H9 (cell line): ENCODE measurements around the gene SP6. TPM values are rescaled to one million over a fixed set of nuclear protein-coding genes. Genes with fewer than 3 reads are reported as not detected.

Experiments used
- DNase-seq: peaks from one replicate; pipeline ENCODE4 v3.0.0-alpha.2; 2017
- H2AFZ ChIP-seq: one replicate; pipeline ENCODE4 v1.6.1; 2013; ENCODE audit warnings: mild to moderate bottlenecking, low read length, control low read depth, moderate library complexity
- H2AK5ac ChIP-seq: 2 replicates; pipeline ENCODE4 v1.6.1; 2013; ENCODE audit warnings: low read length, control low read depth, mixed read lengths; ENCODE audit not compliant: insufficient read length
- H2BK120ac ChIP-seq: one replicate; pipeline ENCODE4 v1.6.1; 2013; ENCODE audit warnings: low read depth, mild to moderate bottlenecking, low read length, control low read depth, inconsistent platforms; ENCODE audit not compliant: poor library complexity, severe bottlenecking
- H2BK12ac ChIP-seq: 2 replicates; pipeline ENCODE4 v1.6.1; 2013; ENCODE audit warnings: low read length, control low read depth, mixed read lengths, low read depth; ENCODE audit not compliant: insufficient read length
- H2BK15ac ChIP-seq: 2 replicates; pipeline ENCODE4 v1.6.1; 2013; ENCODE audit warnings: low read depth, low read length, control low read depth
- H2BK20ac ChIP-seq: one replicate; pipeline ENCODE4 v1.6.1; 2013; ENCODE audit warnings: low read depth, mild to moderate bottlenecking, low read length, control low read depth, inconsistent platforms; ENCODE audit not compliant: poor library complexity, severe bottlenecking
- H2BK5ac ChIP-seq: 2 replicates; pipeline ENCODE4 v1.6.1; 2013; ENCODE audit warnings: low read length, control low read depth, mixed read lengths; ENCODE audit not compliant: insufficient read length
- H3K14ac ChIP-seq: 2 replicates; pipeline ENCODE4 v1.6.1; 2013; ENCODE audit warnings: low read length, control low read depth; ENCODE audit not compliant: insufficient read depth
- H3K18ac ChIP-seq: 2 replicates; pipeline ENCODE4 v1.6.1; 2013; ENCODE audit warnings: low read depth, mild to moderate bottlenecking, mixed read lengths, low read length, control low read depth; ENCODE audit not compliant: insufficient read length
- H3K23ac ChIP-seq: 2 replicates; pipeline ENCODE4 v1.6.1; 2013; ENCODE audit warnings: low read length, control low read depth, mixed read lengths, low read depth; ENCODE audit not compliant: insufficient read length
- H3K23me2 ChIP-seq: 2 replicates; pipeline ENCODE4 v1.6.1; 2013; ENCODE audit warnings: low read depth, mild to moderate bottlenecking, mixed read lengths, low read length, control low read depth; ENCODE audit not compliant: insufficient read length, poor library complexity, severe bottlenecking
- H3K27ac ChIP-seq: 2 replicates; pipeline ENCODE4 v1.5.1; 2013; ENCODE audit warnings: low read length, control low read depth, mixed read lengths, low read depth; ENCODE audit not compliant: insufficient read length
- H3K27me3 ChIP-seq: 2 replicates; pipeline ENCODE4 v1.6.1; 2013; ENCODE audit warnings: low read length, control low read depth, inconsistent platforms; ENCODE audit not compliant: insufficient read depth
- H3K4ac ChIP-seq: 2 replicates; pipeline ENCODE4 v1.6.1; 2013; ENCODE audit warnings: low read depth, mild to moderate bottlenecking, control low read depth, inconsistent platforms, low read length, moderate library complexity
- H3K4me1 ChIP-seq: 2 replicates; pipeline ENCODE4 v1.6.1; 2013; ENCODE audit warnings: low read length, control low read depth, inconsistent platforms; ENCODE audit not compliant: insufficient read depth
- H3K4me2 ChIP-seq: 2 replicates; pipeline ENCODE4 v1.6.1; 2013; ENCODE audit warnings: low read length, control low read depth, mixed read lengths; ENCODE audit not compliant: insufficient read length, insufficient read depth
- H3K56ac ChIP-seq: 2 replicates; pipeline ENCODE4 v1.6.1; 2013; ENCODE audit warnings: low read depth, mild to moderate bottlenecking, mixed read lengths, low read length, control low read depth; ENCODE audit not compliant: insufficient read length
- H3K79me1 ChIP-seq: 2 replicates; pipeline ENCODE4 v1.6.1; 2013; ENCODE audit warnings: low read depth, mild to moderate bottlenecking, moderate library complexity, low read length, control low read depth, inconsistent platforms; ENCODE audit not compliant: insufficient read depth, poor library complexity, severe bottlenecking
- H3K79me2 ChIP-seq: 2 replicates; pipeline ENCODE4 v1.6.1; 2013; ENCODE audit warnings: low read length, control low read depth, inconsistent platforms; ENCODE audit not compliant: insufficient read depth
- H3K9ac ChIP-seq: 2 replicates; pipeline ENCODE4 v1.6.1; 2013; ENCODE audit warnings: low read length, control low read depth, mixed read lengths; ENCODE audit not compliant: insufficient read length; ENCODE audit errors: extremely low read depth
- H3K9me3 ChIP-seq: one replicate; pipeline ENCODE4 v1.6.1; 2013; ENCODE audit warnings: low read depth, low read length, inconsistent platforms; ENCODE audit not compliant: control insufficient read depth
- H3T11ph ChIP-seq: one replicate; pipeline ENCODE4 v1.6.1; 2013; ENCODE audit warnings: mild to moderate bottlenecking, low read length, control low read depth, inconsistent platforms
- H4K20me1 ChIP-seq: one replicate; pipeline ENCODE4 v1.6.1; 2013; ENCODE audit not compliant: control insufficient read depth, insufficient read length, insufficient read depth
- H4K5ac ChIP-seq: 2 replicates; pipeline ENCODE4 v1.6.1; 2013; ENCODE audit warnings: low read depth, mild to moderate bottlenecking, mixed read lengths, low read length, control low read depth; ENCODE audit not compliant: insufficient read length
- H4K8ac ChIP-seq: replicated peaks from 2 replicates; pipeline ENCODE4 v1.6.1; 2013; ENCODE audit warnings: low read length, control low read depth, mixed read lengths, low read depth; ENCODE audit not compliant: insufficient read length
- H4K91ac ChIP-seq: 2 replicates; pipeline ENCODE4 v1.6.1; 2013; ENCODE audit warnings: low read depth, mild to moderate bottlenecking, moderate library complexity, mixed read lengths, low read length, control low read depth; ENCODE audit not compliant: insufficient read length
- H3K27ac Mint-ChIP-seq, 3 experiments: 2 replicates in 2 of 3; 3 replicates in 1 of 3; pipeline ENCODE4 v1.8.0; 2020 to 2021; ENCODE audit warnings: mixed read lengths in 3 of 3, mild to moderate bottlenecking in 1 of 3, moderate library complexity in 1 of 3
- H3K27me3 Mint-ChIP-seq: 2 replicates; pipeline ENCODE4 v1.8.0; 2021; ENCODE audit warnings: low read depth, mild to moderate bottlenecking, moderate library complexity, mixed read lengths
- H3K36me3 Mint-ChIP-seq, 3 experiments: 2 replicates in 2 of 3; 3 replicates in 1 of 3; pipeline ENCODE4 v1.8.0; 2020 to 2021; ENCODE audit warnings: low read depth in 3 of 3, mixed read lengths in 3 of 3; ENCODE audit not compliant: insufficient read depth in 1 of 3
- H3K4me1 Mint-ChIP-seq, 2 experiments: 2 replicates each; pipeline ENCODE4 v1.8.0; 2020; ENCODE audit warnings: mixed read lengths in 2 of 2
- H3K4me3 Mint-ChIP-seq, 2 experiments: 2 replicates in 1 of 2; 3 replicates in 1 of 2; pipeline ENCODE4 v1.8.0; 2020 to 2021; ENCODE audit warnings: mild to moderate bottlenecking in 2 of 2, mixed read lengths in 2 of 2, moderate library complexity in 1 of 2
- H3K9me3 Mint-ChIP-seq, 2 experiments: 2 replicates in 1 of 2; 3 replicates in 1 of 2; pipeline ENCODE4 v1.8.0; 2020; ENCODE audit warnings: mild to moderate bottlenecking in 2 of 2, mixed read lengths in 2 of 2, moderate library complexity in 1 of 2
- WGBS: extraction: QIAGEN DNeasy Blood & Tissue Kit; methylation state at CpG from one replicate; pipeline ENCODE4 v1.1.7; 2013; ENCODE audit warnings: missing lambda C conversion rate, low lambda C conversion rate, mixed read lengths; ENCODE audit not compliant: insufficient read length; ENCODE audit errors: extremely low coverage; 5-methylcytosine and 5-hydroxymethylcytosine counted together
- total RNA-seq: library from RNA; stranded (reverse); gene quantifications from 2 replicates; pipeline ENCODE4 v1.2.1, GENCODE V29; 2021
- TF ChIP-seq, protein P1 (sequence below): fragments of 200-600 bp; sonication (generic); conservative IDR thresholded peaks from 3 replicates; pipeline ENCODE4 v1.8.0; 2021; ENCODE audit warnings: antibody characterized with exemption, mild to moderate bottlenecking

The SP6 gene
- total RNA-seq, 1 experiment from 2014 or later = 0.90 TPM

DNA sequence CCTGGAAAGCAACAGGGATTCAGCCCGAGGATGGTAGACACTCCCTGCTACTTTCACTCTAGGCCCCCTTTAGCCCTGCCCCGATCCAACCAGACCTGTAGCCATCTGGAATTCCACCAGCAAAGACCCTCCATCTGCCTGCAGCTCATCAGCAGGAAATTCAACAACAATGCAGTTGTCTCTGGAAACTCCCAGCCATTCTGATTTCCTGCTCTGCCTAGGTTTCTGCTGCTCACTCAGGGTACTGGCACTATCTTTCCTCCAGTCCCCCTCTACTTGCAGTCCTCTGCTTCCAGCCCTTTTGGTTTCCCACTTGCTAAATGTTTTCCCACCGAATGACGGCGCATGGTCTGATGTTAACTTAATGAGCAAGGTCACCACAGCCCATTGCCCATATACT, 2.7 kb upstream of the SP6 start:
- H3K23me2 ChIP-seq = peaks cover 20% of the 10 kb centered on the region
- no peaks in the 10 kb centered on the region for H3K79me2 ChIP-seq
- H4K20me1 ChIP-seq = no peaks in the 10 kb centered on the region
- peaks cover 0 to 2% (median 0%) of the 10 kb centered on the region in 3 experiments; a peak in 1 of 7 replicates for H3K36me3 Mint-ChIP-seq
- no peak overlapping the region for H4K8ac ChIP-seq
- H3K4me2 ChIP-seq = no peak overlapping the region
- TF ChIP-seq, protein P1, sequence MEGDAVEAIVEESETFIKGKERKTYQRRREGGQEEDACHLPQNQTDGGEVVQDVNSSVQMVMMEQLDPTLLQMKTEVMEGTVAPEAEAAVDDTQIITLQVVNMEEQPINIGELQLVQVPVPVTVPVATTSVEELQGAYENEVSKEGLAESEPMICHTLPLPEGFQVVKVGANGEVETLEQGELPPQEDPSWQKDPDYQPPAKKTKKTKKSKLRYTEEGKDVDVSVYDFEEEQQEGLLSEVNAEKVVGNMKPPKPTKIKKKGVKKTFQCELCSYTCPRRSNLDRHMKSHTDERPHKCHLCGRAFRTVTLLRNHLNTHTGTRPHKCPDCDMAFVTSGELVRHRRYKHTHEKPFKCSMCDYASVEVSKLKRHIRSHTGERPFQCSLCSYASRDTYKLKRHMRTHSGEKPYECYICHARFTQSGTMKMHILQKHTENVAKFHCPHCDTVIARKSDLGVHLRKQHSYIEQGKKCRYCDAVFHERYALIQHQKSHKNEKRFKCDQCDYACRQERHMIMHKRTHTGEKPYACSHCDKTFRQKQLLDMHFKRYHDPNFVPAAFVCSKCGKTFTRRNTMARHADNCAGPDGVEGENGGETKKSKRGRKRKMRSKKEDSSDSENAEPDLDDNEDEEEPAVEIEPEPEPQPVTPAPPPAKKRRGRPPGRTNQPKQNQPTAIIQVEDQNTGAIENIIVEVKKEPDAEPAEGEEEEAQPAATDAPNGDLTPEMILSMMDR = no peak
- H2BK20ac ChIP-seq = no peak overlapping the region
- H3T11ph ChIP-seq = no peak overlapping the region
- peaks cover 47% of the 10 kb centered on the region for H3K27me3 ChIP-seq
- no peak overlapping the region for H3K27ac Mint-ChIP-seq
- no peak overlapping the region for H2AFZ ChIP-seq
- H2BK15ac ChIP-seq = no peak overlapping the region
- no peaks in the 10 kb centered on the region for H3K9me3 ChIP-seq
- no peak overlapping the region for H4K91ac ChIP-seq
- H3K18ac ChIP-seq = no peak overlapping the region
- no peak for DNase-seq
- no peak overlapping the region for H2AK5ac ChIP-seq
- peaks cover 40 to 53% of the 10 kb centered on the region in 2 experiments for H3K4me1 Mint-ChIP-seq
- H2BK5ac ChIP-seq = no peak overlapping the region
- no peak overlapping the region for H3K4me3 Mint-ChIP-seq
- no peaks in the 10 kb centered on the region; a peak in 2 of 5 replicates for H3K9me3 Mint-ChIP-seq
- H3K9ac ChIP-seq = no peak overlapping the region
- H3K14ac ChIP-seq = no peak overlapping the region
- WGBS = no CpG with 5 or more reads among the region's 5 CpGs
- H3K56ac ChIP-seq = no peak overlapping the region
- H3K4me1 ChIP-seq = peaks cover 7% of the 10 kb centered on the region
- no peak overlapping the region for H3K23ac ChIP-seq
- H2BK12ac ChIP-seq = no peak overlapping the region
- H3K27me3 Mint-ChIP-seq = peaks cover 90% of the 10 kb centered on the region
- no peak overlapping the region for H2BK120ac ChIP-seq
- no peaks in the 10 kb centered on the region for H3K79me1 ChIP-seq
- H3K27ac ChIP-seq = no peak overlapping the region
- H4K5ac ChIP-seq = no peak overlapping the region
- H3K4ac ChIP-seq = no peak overlapping the region
